Suppressor macrophage treated with lipopolysaccharide for 4 hours (primary cell): Measurements from ENCODE around the gene GNG5.
A peak's percentile ranks its signal among the peaks of the same experiment; 100 is the strongest.
"Not testable (repeated sequence)": the region's sequence is repeated elsewhere in the genome, so short reads cannot be mapped to it uniquely, and the experiment has no call there.

Experiments
- DNase-seq: peaks from one replicate; pipeline ENCODE4 v3.0.0-alpha.2; 2020

The GNG5 gene

DNA sequence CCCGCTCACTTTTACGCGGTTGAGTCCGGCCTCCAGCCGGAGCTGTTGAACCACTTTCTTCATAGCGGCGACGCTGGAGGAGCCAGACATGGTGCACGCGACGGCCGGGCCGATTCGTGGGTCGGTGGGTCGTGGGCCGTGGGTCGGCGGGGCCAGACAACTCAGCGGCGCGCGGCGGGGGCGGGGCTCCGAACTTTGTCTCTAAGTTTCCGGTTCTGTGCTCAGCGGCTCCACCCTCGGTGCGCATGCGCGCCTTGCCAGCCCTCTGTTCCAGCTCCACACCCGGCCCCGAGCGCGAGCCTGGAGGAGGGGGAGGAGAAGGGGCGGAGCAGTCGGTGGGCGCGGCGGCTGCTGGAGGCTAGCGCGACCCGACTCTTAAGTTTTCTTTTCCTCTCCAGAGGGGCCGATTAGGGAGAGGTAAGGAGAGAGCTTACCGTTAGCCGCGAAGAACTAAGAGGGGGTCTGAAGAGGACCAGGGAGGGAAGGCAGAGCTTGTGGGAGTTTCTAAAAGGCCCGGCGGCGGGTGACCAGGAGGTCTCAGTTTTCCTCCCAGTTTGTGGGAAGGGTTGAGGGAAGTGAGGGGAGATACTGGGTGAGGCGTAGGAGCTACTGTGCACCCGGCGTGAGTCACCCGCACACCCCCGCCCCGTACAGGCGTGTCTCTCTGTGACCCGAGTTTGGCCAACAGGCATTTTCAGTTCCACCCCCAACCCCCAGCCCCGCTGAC, at the start of gene GNG5, which contains the start of gene SPATA1:
GNG5 (minus strand) TSS at position 580 of the 727 bp plus-strand sequence; CDS start at position 90, 490 bp downstream.
SPATA1 (plus strand) TSS at position 385 of the 727 bp plus-strand sequence. CDS start 9,974 bp downstream, outside the sequence.
- peak; percentile 100 for DNase-seq

DNA sequence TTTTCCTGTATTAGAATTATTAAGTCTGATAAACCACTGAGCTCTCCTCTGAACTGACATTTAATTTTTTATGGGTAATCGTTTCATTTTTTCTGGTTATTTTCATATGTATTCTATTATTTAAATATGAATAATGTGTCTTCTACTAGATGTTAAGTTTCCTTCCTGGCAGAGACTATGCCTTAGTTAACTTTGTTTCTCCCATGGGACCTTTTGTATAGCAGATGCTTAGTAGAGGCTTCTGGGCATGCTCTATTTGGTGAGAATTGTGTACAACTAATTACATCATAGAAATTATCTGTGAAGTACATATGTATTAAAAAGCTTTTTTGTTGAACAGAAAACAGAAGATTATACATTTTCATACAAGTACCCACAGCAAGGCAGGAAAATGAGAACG, 44.4 kb upstream of the GNG5 start:
- DNase-seq = no peak

DNA sequence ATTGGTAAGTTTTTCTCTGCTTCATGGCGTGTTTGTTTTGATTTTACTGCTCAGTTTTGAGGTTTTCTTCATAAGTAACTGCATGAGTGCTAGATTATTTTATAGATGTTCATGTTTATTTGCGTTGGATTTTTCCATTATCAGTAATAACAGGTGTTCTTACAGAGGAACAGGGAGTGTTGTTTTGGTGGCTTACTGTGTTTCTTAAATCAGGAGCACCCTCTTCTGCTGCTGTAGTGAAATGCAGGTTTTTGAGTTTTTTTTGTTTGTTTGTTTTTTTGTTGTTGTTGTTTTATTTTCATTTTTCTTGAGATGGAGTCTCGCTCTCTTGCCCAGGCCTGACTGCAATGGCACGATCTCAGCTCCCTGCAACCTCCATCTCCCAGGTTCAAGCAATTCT, 35.3 kb upstream of the GNG5 start:
- DNase-seq = no peak

DNA sequence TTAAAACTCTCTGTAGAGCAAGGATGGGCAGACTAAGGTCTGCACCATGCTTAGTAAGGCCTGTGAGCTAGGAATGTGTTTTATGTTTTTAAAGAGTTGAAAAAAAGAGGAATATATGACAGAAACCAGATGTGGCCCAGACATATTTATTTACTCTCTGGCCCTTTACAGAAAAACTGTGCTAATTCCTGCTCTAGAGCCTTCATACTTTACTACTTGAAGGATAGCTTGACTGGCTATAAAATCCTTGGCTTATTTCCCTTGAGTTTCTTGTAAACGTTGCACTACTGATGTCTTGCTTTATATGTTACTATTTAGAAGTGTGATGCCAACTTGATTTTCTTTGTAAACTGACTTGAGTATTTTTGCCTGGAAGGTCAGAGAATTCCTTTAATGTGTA, 34.4 kb upstream of the GNG5 start:
- DNase-seq = no peak

DNA sequence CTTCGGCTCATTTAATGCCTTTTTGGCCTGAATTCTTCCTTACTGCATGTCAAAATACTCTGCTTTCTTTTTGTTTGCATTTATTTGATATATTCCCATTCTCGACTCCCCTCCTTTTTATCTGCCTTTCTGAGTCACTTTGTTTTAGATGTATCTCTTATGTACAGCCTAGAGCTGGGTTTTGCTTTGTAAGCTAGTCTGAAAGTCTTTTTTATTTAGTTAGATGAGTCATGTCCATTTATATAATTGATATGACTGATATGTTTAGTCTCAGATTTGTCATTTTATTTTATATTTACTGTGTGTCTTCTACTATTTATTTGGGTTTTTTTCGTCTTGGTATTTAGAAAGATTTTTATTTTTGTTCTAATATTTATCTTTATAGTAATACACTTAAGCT, 33.6 kb upstream of the GNG5 start:
- no peak for DNase-seq

DNA sequence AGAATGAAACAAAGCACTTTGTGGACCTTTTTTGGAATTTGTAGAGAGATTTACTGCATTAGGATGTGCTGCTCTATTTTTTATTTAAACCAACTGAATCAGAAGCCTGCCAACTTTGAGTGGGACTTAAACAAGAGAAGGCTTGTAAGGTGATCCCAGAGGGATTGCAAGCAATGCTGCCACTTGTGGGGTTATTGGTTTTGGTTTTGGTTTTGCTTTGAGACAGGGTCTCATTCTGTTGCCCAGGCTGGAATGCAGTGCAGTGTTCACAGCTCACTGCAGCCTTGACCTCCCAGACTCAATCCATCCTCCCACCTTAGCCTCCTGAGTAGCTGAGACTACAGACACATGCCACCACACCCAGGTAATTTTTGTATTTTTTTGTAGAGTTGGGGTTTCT, 32.2 kb upstream of the GNG5 start:
- peak; percentile 7 for DNase-seq

DNA sequence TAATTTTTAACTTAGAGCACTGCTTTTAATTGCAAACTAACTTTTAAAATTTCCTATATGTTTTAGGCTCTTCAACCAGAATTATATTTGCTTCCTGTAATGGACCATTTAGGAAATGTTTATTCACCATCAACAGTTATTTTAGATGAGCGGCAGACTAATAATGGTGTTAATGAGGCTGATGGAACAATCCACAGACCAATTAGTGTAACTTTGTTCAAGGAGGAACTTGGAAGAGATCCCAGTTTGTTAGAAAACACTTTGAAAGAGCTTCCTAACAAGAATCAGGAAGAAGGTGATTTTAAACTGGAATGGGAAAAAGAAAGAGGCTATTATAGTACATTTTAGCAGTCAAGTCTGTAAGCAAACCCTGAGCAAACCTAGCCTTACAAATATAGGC, 19.4 kb upstream of the GNG5 start:
- no peak for DNase-seq

DNA sequence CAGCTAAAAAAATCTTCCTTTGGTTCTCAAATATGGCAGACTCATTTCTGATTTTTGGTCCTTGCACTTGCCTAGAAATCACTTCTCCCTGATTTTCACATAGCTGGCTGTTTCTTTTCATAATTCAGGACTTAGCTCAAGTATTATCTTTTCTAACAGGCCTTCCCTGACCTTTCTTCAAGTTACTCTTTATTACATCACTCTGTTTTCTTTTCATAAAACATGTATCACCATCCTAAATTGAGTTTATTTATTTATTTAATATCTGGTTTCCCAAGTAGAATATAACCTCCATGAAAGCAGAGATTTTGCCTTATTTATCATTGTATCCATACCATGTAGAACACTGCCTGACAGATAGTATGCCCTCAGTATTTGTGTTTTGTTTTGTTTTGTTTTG, 18.2 kb upstream of the GNG5 start:
- DNase-seq = no peak

DNA sequence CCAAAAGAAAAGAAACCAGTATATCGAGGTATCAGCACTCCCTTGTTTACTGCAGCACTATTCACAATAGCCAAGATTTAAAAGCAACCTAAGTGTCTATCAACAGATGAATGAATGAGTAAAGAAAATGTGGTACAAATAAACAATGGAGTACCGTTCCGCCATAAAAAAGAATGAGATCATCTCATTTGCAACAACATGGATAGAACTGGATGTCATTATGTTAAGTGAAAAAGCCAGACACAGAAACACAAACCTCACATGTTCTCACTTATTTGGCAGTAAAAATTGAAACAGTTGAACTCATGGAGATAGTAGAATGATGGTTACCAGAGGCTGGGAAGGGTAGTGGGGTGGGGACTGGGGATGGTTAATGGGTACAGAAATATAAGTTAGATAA, 4.3 kb upstream of the GNG5 start:
- no peak for DNase-seq

DNA sequence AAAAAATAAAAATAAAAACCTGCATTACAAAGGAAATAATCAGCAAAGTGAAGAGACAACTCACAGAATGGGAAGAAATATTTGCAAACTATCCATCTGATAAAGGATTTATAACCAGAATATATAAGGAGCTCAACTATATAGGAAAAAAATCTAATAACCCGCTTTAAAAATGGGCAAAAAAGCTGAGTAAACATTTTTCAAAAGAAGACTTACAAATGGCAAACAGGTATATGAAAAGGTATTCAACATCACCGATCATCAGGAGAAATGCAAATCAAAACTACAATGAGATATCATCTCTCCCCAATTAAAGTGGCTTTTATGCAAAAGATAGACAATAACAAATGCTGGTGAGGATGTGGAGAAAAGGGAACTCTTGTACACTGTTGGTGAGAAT, 3.8 kb upstream of the GNG5 start:
- DNase-seq = no peak

DNA sequence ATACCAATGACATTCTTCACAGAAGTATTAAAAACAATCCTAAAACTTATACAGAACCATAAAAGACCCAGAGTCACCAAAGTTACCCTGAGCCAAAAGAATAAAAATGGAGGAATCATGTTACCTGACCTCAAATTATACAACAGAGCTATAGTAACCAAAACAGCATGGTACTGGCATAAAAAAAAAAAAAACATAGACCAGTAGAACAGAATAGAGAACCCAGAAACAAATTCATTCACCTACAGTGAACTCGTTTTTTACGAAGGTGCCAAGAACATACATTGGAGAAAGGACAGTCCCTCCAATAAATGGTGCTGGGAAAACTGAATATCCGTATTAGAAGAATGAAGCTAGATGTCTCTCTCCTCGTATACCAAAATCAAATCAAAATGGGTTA, 2.6 kb upstream of the GNG5 start:
- no peak for DNase-seq

DNA sequence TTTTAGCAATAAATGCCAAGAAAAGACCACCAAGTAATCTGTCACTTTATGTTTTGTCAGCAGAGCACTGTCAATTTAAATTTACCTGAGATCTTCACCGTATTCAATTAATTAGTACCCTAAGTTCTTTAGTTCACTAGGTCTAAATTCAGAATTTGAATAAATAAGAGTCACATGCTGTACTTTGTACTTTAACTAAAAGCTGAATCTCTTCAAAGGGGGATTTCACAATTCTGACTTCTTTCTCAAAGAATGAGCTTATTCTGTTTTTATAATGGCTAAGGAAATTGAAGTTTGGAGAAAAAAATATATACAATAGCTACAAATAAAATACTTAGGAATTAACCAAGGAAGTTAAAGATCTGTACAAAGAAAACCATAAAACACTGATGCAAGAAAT, 2.1 kb upstream of the GNG5 start:
- no peak for DNase-seq

DNA sequence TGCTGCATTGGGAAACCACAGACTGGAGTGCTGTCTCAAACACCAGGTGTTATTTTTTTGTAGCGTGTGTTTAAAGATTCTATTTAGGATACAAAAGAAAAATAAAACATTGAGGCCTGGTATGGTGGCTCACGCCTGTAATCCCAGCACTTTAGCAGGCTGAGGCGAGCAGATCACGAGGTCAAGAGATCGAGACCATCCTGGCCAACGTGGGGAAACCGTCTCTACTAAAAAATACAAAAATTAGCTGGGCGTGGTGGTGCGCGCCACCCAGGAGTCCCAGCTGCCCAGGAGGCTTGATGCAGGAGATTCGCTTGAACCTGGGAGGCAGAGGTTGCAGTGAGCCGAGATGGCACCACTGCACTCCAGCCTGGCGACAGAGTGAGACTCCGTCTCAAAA, 1.5 kb upstream of the GNG5 start:
- DNase-seq = not testable (repeated sequence)

DNA sequence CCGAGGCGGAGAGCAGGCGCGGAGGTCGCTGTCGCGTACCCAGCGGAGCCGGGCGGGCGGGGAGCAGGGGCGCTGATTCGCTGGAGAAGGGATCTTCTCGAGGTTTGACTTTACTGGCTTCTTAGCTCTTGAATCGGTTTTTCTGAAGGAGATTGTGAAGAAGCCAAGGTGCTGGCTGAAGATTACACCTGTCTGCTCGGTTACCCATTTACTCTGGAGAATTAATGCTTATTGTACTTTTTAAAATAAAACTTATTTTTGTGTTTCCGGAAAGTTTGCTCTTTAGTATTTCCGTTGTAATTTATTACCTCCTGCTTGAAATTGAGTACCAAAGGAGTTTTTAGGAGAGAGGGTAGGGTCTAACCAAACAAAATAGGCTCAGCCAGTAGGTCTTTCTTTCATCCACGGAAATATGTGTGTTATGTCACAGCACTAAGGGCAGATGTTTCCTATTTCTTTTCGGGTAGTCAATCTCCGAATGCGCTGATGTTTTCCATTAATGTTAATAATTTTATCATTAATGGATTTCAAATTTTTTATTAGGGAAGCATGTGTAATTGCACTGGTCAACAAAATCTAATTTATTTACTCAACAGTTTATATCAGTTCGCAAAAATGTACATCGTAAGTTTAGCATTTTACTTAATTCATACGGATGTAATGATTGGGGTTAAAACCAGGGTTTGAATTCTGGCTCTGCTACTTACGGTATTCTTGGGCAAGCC, 510 bp upstream of the GNG5 start:
- DNase-seq = peak; percentile 18

DNA sequence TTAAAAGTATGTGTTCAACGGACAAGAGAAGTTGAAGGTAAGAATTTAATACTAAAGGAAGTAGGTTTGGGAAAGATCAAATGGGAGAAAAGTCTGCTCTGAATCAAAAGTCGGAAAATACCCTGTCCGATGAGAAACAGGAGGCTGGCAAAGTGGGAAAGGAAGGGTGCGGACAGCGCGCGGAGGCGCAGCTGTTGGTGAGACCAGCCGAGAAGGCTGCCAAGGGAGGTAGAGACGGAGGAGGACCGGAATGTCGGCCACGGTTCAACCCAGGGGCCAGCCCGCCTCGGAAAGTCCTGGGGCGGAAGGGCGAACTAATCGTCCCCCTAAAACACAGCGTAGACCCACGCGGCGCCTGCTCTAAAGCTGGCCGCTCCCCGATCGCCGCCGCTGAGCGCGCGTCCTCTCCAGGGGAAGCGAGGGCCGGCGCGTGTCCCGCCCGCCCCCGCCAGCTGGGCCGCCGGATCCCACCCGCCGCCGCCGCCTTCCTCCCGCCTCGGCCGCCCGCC, 834 bp downstream of the GNG5 start:
- DNase-seq = no peak

DNA sequence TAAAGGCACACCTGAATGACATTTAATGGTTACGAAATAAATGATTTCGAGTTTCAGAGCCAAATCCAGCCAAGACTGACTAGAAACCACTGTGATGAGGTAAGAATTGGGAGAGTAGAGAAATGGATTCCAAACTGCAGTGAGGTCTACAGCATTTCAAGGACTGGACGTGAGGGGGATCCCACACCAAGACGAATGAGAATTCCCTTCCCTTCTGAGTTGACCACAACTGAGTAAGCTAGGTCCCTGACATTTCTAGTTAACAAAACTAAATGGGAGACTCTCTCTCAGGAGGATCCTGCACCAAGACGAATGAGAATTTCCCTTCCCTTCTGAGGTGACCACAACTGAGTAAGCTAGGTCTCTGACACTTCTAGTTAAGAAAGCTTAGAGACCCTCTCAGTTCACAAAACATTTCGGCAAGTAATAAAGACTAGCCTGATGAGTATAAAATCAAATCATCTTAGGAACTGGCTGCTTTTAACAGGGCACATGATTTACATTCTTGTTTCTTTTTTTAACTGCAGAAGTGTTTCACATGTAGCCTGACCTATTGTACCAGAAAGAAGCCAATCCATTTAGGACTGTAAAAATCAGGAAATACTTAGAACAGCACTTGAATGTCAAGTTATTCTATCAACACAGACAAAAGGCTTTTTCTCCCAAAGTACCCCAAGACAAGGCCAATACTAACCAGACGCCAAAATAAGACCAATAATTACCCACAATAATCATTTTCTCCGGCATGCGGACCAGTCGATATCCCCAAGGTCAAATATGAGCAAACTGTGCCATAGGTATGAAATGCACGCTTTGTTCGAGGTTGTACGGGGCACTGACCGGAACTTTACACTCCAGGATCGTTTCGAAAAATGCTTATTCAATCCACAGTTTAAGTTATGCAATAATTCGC, 1.5 kb downstream of the GNG5 start:
- peak; percentile 78 for DNase-seq

DNA sequence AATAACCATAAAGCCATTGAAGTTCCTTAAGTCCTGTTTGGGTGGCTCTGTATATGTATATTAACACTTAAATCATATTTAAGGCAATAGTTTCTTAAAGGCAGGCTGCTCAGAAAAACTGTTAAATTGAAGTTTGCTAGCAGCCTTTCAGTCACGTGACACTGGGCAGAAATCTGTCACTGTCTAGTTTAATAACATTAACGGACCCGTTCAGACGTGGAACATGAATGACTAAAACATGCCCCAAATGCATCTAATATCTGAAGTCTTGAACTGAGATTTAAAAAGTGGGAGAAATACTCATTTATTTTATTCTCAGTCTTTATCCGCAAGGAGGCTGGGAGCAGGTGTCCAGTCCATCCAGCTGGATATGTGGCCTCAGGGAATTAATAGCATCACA, 3.5 kb downstream of the GNG5 start:
- no peak for DNase-seq

DNA sequence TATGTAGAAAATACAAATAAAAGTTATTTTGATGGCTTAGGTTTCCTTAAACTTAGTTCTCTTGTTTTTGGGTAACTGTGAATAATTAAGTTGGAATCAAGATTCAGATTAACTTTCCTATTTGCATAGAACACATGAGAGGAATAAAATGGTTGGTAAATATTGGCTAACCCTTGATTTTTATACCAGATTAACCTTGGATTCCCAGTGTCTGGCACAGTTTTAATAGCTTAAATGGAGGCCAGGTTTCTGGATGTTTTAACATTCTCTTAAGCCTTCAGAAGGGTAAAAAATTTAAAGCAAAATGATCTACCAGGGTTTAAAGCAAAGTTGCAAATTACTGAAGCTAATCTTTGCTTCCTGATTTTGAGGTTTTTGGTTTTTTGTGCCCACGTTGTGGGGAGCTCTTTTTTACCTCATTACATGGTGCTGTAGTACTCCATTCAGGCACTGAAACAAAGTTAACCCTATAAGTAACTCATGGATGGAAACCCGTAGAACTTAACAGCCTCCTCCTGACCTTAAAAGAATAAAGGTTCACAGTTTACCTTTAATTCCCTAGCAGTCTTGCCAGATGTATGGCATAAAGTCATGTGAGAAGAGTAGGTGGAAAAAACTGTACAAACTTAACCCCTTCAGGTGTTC, 8.6 kb downstream of the GNG5 start:
- no peak for DNase-seq

DNA sequence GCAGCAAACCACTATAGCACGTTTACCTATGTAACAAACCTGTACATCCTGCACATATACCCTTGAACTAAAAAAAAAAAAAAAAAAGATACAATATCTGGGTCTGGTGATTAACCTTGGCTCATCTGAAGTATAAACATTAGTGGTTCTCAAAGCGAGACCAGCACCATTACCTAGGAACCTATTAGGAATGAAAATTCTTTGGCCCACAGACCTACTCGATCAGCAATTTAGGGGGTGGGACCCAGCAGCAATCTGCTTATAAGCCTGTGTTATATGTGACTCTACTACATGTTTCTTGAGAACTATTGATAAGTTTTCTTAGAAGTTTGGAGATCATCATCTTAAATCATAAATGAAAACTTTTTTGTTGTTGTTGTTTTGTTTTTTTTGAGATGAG, 9.9 kb downstream of the GNG5 start:
- DNase-seq = no peak

DNA sequence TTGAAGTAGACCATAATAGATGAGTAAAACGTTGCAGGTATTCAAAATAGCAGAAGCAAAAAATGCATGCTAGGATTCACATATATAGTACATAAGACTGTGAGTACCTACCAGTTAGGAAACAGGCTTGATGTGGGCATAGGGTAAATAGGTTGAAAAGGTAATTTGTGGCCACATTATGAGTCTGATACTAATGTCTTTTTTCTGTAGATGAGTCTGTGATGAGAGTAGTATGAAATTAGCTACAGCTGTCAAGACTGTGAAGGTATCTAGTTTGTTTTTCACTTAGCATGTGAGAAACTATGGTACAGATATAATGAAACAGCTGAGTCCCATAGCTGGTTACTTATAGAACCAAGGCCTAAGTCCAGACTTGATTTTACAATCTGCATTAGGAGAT, 12.6 kb downstream of the GNG5 start:
- no peak for DNase-seq

DNA sequence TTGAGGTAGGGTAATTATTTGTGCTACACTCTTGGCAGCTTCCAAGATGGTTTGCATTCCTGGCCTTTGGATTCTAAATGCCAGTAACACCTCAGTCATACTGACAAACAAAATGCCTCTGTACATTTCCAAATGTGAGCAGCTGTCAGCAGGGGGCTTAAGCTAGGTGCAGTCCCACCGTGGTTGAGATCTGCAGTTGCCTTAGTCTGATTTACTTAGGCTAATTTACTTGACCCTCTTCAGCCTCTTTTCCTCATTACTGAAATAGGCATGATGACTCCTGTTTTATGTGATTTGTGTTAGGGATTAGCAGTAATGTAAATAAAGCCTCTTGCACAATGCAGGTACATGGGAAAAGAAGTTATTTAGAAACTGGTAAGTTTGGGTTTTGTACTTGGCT, 13.7 kb downstream of the GNG5 start:
- no peak for DNase-seq

DNA sequence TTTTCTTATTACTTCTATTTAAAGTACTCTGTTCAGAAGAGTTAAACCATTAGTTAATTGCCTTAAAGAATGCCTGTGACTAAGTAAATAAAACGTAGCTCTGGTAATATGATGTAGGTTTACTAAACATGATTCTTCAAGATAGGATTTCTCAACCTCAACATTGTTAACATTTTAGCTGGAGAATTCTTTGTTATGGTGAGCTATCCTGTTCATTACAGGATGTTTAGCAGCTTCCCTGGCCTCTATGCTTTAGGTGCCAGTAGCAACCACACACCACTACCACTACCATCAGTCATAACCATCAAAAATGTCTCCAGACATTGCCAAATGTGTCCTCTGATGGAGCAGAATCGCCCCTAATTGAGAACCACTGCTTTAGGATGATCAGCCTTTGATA, 16.6 kb downstream of the GNG5 start:
- no peak for DNase-seq

DNA sequence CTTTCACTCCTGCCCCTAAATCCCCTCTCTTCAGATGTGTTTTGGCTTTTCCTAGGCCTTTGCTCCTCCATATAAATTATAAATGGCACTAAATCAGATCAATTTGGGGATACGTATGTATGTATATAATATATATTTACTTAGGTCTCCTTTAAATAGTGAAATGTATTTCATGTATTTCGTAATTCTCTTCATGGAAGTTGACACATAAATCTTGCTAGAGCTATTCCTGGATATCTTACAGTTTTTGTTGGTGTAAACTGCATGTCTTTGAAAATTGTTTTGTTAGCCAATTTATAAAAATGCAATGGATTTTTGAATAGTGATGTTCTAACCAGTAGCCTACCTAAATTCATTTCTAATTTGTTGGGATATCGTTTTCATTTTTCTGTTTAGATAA, 18.3 kb downstream of the GNG5 start:
- DNase-seq = no peak
